NCI-H446 (cell line): ENCODE measurements around the gene NECAP2.
"Not testable (repeated sequence)": the region's sequence is repeated elsewhere in the genome, so short reads cannot be mapped to it uniquely, and the experiment has no call there.

Experiments used
- DNase-seq, 2 experiments: peaks; one replicate each; lab custom pipeline; 2025; lab: John Stamatoyannopoulos, UW

The NECAP2 gene

GRCh38 chr1:16461681-16462080 lies 21.2 kb downstream of the NECAP2 start:
- DNase-seq = no peak

DNA sequence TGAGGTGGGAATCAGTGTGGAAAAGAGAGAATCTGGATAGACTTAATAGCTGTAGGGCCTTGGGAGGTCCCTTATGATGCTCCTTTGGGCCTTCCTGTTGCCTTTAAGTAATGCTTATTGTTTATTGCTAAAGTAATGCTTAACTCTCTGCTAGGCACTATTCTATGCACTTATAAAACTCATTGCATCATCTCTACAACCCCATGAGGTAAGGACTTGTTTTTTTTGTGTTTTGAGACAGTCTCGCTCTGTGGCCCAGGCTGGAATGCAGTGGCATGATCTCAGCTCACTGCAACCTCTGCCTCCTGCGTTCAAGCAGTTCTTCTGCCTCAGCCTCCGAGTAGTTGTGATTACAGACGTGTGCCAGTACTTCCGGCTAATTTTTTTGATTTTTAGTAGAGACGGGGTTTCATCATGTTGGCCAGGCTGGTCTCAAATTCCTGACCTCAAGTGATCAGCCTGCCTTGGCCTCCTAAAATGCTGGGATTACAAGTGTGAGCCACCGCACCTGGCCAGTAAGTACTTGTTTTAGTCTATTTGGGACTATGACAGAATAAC lies 22.3 kb downstream of the NECAP2 start:
- no peak for DNase-seq

DNA sequence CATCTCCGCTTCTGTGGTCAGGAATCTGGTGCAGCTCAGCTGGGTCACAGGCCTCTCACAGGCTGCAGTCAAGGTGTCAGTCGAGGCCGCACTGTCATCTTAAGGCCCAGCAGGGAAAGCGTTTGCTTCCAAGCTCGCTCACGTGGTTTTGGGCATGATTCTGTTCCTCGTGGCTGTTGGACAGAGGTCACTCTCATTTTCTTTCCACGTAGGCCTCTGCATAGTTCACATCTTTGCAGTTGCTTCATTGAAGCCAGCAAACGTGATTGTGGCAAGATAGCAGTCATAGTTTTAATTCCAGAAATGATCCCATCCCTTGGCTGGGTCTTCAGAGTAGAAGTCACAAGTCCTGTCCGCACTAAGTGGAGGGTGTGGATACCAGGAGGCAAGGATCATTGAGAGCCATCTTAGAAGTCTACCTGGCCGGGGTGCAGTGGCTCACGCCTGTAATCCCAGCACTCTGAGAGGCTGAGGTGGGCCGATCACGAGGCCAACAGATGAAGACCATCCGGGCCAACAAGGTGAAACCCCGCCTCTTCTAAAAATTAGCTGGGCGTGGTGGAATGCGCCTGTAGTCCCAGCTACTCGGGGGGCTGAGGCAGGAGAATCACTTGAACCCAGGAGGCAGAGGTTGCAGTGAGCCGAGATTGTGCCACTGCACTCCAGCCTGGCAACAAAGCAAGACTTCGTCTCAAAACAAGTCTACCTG lies 24.5 kb downstream of the NECAP2 start:
- no peak for DNase-seq

GRCh38 chr1:16468558-16468957 lies 28.0 kb downstream of the NECAP2 start:
- no peak for DNase-seq

DNA sequence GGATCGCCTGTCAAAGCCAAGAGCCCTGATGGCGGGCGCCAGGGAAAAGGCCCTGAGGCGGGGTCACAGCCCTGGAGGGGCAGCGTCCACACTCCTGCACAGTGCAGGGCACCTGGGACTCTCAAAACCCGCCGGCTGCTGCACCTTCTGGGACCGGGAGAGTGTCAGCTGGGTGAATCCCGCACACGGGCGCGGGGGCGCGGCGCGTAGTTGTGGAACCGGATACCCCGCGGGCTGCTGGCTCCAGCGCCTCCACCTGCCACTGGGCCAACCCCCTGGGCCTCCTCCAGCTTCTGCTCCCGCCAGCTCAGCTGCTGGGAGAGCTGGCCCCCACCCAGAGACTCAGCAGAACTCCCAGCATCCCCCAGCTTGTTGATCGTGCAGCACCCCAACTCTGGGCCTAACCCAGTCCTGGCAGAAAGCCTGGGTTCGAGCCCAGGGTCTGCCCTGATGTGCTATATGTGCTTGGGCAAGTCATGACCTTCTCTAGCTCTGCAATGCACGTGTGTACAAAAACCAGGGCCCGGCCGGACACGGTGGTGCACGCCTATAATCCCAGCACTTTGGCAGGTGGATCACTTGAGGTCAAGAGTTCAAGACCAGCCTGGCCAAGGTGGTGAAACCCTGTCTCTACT lies 33.8 kb downstream of the NECAP2 start:
- DNase-seq = no peak

- not testable (repeated sequence) for DNase-seq
Measured at GRCh38 chr1:16474891-16475290, 34.4 kb downstream of the NECAP2 start.

DNA sequence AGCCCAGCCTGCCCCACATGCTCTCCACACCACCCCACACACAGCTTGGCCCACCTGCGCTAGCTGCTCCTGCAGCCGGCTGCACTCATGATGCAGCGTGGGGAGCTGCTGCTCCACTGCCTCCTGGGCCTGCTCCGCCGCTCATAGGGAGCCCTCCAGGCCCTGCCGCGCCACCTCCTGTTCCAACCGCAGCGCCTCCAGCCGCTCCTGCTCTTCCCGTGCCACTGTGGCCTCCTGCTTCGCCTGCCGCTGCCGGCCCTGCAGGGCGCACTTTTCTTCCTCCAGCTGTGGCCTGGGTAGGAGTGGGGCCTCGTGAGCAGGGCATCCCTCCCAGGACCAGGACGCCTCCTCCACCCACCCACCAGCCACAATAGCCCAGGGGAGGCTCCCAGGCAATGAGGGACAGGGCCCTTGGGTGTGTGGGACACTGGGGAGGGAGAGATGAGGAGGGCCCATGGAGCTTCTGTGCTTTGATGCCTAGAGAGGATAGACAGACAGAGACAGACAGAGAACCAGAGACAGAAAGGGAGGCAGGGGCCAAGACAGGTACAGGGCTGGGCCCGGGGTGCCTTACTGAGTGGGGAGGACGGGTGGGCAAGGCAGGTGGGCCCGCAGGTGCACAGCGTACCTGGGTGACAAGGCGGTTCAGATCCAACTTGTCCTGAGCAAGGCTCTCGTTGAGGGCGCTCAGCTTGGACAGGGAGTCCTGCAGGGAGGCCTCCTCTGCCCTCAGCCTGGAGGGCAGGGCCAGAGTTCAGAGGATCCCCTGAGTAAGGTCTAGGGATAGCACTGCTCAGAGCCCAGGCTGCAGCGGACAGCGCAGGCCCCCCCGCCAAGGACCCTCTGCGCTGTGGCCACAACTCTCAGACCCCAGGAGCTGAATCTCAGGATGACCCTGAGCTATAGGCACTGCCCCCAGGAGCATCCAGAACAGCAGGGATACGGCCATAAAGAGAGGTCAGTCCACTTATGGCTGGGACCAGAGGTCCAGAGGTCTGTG lies 35.5 kb downstream of the NECAP2 start:
- DNase-seq = not testable (repeated sequence)

DNA sequence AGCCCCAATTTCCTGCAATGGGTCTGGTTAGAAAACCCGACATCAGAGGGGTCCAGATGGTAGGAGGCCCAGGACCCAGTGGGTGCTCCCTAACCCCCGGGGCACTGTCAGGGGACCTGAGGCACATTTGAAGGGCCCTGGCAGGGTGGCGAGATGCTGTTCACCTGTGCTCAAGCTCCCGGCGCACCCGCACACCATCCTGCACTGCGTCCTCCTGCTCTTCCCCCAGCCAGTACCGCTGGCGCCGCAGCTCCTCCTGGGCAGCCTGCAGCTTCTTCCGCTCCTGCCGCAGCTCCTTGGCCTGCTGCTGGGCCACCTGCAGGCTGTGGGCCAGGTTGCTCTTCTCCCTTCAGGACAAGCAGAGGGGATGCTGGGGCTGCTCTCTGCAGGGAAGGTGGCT lies 37.6 kb downstream of the NECAP2 start:
- DNase-seq = no peak

DNA sequence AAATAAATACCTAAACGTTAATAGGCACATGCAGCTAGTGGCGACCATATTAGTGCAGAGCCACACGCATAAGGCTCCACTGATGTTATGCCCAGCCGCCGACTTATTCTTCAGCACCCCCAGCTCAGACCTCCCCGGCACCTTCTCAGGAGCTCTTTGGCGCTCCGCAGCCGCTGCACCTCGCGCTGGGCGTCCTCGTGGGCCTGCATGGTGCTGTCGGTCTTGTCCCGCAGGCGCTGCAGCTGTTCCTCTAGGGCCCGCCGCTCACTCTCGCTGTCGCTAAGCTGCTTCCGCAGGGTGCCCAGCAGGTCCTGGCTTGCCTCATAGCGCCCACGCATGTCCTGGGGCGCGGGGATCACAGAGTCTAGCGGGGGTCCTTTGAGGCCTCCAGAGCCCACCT lies 42.6 kb downstream of the NECAP2 start:
- not testable (repeated sequence) for DNase-seq

GRCh38 chr1:16483639-16484500 lies 43.3 kb downstream of the NECAP2 start:
- not testable (repeated sequence) for DNase-seq

GRCh38 chr1:16484501-16484835 lies 43.9 kb downstream of the NECAP2 start:
- DNase-seq = no peak

DNA sequence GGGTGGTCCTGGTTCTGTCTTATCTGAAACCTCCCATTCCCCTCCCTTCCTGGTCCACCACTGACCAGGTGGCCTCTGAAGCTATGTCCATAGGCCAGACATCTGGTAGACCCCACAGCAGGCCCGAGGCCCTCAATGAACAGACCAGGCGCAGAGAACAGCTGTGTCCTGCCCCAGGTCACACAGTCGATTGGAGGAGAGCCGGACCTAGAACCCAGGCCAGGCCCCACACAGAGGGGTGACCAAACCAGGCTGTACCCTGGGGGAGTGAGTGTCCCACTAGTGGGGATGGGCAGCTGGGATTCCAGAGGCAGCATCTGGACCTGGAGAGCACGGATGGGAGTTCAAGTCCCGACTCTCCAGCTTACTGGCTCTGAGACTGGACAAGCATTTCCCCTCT lies 44.4 kb downstream of the NECAP2 start:
- no peak for DNase-seq

DNA sequence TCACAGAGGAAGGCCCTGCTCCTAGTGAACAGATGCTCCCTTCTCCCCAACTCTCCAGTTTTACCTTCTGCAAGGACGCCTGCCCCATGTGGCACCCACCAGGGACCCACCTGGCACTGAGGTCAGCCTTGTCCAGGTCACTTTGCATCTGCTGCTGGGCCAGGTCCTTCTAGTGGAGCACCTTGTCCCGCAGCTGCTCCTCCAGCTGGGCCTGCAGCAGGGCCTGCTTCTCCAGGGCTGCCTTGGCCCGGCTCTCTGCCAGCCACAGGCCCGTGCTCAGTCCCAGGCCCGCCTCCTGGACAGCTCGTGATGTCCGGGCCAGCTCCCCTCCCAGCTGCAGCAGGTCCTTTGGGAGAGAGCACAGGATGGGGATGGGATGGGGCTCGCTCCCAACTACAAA lies 45.8 kb downstream of the NECAP2 start:
- not testable (repeated sequence) for DNase-seq

GRCh38 chr1:16487011-16487410 lies 46.5 kb downstream of the NECAP2 start:
- not testable (repeated sequence) for DNase-seq

DNA sequence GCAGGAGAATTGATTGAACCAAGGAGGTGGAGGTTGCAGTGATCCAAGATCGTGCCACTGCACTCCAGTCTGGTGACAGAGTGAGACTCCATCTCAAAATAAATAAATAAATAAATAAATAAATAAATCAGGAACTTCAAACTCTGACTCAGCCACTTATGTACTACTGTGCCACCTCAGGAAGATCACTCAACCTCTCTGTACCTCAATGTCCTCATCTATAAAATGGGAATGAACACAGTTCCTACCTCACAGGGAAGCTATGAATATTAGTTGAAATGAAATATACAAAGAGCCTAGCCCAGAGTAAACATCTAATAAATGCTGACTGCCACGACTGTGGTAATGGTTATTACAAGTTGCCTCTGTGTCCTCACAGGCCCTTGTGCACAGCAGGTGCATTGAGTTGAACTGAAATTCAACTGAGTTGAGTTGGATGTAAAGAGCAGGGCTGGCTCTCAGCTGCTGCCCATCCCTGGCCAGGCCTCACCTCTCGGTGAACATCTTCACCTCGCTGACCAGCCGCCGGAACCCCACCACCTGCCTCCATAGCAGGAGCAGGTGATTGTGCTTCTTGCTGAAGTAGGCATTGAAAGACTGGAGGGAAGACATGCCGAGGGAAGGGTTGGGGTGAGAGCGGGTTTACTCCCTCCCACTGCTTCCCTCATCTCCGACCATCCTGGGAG lies 48.8 kb downstream of the NECAP2 start:
- DNase-seq = not testable (repeated sequence)

DNA sequence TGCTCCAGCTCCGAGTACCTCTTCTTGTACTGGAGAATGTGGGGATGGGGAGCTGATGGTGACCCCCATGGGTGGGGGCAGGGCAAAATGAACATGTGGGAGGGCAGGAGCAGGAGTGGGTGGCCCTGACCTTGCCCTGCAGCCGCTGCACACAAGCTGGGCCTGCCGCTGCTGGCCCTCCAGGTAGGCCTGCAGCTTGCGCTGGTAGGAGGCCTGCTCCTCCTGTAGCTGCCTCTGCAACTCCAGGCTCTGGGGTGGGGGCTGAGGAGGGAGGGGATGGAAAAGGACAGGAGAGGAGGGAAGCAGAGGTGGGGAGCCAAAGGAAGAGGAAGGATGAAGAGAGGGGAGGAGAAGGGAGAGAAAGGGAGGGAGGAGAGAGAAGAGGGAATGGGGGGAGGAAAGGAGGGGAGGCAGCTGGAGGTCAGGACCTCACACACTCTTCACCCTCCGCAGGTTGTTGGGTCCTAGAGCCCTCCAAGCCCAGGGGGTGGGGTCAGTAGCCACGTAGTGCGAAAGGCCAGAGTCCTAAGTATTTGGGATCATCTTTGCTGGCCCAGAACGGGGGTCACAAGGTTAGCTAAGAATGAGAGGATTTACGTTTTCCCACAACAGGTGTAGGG lies 50.6 kb downstream of the NECAP2 start:
- DNase-seq = no peak

DNA sequence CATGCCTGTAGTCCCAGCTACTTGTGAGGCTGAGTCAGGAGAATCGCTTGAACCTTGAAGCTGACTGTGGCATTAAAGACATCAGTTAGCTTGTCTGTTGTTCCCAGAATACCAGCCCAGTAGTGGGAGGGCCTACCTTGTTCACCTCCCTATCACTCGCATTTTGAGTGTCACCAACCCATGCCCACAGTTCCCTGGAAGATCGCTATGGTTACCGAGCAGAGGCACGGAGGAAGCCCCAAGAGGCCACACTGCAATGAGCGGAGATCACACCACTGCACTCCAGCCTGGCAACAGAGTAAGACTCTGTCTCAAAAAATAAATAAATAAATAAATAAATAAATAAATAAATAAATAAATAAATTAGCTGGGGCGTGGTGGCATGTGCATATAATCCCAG lies 52.4 kb downstream of the NECAP2 start:
- not testable (repeated sequence) for DNase-seq

DNA sequence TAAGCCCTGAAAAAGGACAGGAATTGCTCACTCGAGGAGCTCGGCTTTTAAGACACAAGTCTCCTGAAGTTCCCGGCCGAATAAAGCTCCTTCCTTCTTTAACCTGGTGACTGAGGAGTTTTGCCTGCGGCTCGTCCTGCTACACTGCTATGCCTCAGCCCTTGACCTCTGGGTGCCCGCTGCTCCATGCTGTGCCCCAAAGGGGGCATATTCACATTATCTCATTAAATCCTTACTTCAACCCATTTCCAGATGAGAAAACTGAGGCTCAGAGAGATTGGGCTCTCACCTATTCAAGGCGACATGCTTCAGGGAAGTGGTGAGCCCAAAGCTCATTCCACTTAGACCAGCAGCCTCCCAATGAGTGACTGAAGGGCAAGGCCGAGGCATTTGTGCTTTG lies 53.2 kb downstream of the NECAP2 start:
- DNase-seq = not testable (repeated sequence)

DNA sequence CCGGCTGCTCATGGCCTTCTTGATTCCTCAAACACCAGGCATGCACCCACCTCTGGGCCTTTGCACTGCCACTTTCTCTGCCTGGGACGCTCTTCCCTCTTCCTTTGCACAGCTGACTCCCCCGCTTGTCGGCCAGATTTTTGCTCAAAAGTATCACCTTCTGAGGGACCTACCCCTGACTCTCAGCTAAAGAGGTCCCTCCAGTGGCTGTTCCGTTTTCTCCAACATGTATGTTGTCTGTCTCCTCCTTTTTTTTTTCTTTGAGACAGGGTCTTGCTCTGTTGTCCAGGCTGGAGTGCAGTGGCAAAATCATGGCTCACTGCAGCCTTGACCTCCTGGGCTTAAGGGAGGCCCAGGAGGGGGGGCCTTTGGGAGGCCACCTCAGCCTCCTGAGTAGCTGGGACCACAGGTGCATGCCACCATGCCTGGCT lies 57.0 kb downstream of the NECAP2 start:
- DNase-seq = not testable (repeated sequence)

DNA sequence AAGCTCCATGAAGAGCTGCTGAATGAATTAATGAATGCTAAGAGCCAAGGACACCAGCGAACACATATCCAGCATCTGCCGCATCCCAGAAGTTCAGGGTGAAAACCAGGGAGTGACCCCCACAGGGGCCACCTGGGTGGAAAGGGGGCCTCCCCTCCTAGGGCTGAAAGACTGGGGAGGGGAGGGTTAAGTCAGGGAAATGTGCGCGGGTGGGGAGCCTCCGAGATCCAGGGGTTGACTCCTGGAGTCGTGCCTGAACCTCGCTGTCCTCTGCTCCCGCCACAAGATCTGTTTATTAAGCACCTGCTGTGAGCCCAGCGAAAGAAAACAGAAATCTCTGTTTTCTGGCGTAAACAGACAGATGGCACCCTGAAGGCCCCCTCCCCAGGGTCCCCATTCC lies 57.5 kb downstream of the NECAP2 start:
- DNase-seq = not testable (repeated sequence)
